HG03095 (cell line): ENCODE data around the gene DRG2.

ENCODE experiments used
- ATAC-seq: cut with Tn5 transposase; IDR thresholded peaks from one replicate; pipeline ENCODE4 v1.9.1; 2021; ENCODE audit warnings: moderate library complexity; ENCODE audit not compliant: unreplicated experiment

Gene DRG2

DNA sequence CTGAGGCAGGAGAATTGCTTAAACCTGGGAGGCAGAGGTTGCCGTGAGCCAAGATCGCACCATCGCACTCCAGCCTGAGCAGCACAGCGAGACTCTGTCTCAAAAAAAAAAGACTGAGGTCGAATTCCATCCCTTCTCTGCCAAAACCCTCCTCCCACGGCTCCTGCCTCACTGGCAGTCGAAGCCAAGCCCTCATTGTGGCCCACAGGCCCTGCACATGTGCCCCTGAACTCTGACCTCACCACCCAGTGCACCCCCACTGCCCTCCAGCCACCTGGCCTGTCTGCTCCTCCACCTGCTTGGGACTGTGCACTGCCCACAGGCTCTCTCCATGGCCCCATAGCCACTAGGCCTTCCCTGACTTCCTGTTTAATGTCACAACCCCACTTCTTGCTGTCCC, 27.8 kb downstream of the DRG2 start:
- no peak for ATAC-seq

DNA sequence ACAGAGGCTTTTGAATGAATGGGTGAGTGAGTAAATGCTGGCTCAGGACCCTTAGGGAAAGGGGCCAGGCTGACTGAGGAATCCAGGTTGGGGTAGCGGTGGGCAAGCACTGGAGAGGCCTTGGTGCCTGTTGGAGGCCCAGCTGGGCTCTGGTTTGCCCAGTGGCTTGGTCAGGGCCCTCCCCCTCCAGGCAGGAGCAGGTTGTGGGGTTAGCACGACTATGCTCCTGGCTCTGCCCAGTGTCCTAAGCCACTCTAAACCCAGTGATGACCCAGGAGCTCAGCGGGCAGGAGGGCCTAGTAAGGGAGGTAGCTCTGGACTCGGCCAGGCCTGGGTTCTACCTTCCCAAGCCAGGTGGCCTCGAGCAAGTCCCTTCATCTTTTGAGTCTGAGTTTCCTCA, 28.3 kb downstream of the DRG2 start:
- ATAC-seq = no peak

DNA sequence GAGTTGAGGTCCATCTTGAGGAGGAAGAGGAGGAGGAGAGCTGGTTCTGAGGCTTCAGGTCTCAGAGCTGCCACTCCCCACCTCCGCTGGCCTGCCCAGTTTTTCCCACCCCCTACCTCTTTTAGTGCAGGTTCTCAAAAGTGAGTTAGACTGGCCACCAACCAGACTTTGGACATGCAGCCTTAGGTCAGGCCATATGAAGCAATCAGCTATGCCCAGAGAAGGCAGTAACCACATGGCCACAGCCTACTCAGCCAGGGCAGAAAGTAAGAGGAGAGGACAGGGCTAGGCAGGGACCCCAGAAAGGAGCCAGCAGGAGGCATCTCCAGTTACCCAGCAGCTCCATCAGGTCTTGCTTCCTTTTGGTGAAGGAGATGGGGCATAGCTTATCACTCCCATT, 29.8 kb downstream of the DRG2 start:
- ATAC-seq = no peak

DNA sequence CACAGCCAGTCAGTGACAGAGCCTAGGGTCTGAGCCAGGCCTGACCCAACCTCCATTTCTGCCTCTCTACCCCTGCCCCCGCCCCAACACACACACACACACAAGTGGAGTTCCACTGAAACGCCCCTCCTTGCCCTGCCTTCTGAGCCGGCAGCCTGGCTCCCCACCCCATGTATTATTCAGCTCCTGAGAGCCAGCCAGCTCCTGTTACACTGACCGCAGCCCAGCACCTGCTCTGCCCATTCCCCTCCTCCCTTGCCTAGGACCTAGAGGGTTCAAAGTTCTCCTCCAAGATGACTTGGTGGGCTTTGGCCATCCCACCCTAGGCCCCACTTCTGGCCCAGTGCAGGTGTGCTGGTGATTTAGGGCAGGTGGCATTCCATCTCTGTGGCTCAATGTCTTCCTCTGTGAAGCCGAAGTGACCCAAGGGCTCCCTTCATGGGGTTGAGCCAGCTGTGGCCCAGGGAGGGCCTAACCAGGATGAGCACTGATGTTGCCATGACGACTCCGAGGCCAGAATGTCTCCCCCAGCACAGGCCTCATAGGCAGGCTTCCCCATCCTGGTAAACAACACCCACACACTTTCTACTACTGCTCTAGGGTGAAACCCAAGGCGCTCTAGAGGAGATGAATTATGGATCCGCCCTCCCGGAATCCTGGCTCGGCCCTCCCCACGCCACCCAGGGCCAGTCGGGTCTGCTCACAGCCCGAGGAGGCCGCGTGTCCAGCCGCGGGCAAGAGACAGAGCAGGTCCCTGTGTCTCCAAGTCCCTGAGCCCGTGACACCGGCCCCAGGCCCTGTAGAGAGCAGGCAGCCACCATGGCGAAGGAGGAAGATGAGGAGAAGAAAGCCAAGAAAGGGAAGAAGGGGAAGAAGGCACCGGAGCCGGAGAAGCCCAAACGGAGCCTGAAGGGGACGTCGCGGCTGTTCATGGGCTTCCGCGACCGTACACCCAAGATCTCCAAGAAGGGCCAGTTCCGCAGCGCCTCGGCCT, 30.5 kb downstream of the DRG2 start:
- no peak for ATAC-seq

DNA sequence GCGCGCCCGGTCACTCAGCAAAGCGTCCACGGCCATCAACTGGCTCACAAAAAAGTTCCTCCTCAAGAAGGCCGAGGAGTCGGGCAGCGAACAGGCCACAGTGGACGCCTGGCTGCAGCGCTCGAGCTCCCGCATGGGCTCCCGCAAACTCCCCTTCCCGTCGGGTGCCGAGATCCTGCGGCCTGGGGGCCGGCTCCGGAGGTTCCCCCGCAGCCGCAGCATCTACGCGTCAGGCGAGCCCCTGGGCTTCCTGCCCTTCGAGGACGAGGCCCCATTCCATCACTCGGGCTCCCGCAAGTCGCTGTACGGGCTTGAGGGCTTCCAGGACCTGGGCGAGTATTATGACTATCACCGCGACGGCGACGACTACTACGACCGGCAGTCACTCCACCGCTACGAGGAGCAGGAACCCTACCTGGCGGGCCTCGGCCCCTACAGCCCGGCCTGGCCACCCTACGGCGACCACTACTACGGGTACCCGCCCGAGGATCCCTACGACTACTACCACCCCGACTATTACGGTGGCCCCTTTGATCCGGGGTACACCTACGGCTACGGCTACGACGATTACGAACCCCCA, 31.5 kb downstream of the DRG2 start:
- ATAC-seq = no peak

DNA sequence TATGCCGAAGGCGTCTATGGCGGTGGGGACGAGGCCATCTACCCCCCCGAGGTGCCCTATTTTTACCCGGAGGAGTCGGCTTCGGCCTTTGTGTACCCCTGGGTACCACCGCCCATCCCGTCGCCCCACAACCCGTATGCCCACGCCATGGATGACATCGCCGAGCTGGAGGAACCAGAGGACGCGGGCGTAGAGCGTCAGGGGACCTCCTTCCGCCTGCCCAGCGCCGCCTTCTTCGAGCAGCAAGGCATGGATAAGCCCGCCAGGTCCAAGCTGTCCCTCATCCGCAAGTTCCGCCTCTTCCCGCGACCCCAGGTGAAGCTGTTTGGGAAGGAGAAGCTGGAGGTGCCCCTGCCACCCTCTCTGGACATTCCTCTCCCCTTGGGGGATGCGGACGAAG, 32.2 kb downstream of the DRG2 start:
- ATAC-seq = no peak

DNA sequence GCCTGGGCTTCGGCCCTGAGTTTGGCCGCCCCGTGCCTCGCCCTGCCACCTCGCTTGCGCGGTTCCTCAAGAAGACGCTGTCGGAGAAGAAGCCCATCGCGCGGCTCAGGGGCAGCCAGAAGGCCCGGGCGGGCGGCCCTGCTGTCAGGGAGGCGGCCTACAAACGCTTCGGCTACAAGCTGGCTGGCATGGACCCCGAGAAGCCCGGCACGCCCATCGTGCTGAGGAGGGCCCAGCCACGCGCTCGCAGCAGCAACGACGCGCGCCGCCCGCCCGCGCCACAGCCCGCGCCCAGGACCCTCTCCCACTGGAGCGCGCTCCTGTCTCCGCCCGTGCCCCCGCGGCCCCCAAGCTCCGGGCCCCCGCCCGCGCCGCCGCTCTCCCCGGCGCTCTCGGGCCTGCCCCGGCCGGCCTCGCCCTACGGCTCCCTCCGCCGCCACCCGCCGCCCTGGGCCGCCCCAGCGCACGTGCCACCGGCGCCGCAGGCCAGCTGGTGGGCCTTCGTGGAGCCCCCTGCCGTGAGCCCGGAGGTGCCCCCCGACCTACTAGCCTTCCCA, 32.8 kb downstream of the DRG2 start:
- no peak for ATAC-seq

DNA sequence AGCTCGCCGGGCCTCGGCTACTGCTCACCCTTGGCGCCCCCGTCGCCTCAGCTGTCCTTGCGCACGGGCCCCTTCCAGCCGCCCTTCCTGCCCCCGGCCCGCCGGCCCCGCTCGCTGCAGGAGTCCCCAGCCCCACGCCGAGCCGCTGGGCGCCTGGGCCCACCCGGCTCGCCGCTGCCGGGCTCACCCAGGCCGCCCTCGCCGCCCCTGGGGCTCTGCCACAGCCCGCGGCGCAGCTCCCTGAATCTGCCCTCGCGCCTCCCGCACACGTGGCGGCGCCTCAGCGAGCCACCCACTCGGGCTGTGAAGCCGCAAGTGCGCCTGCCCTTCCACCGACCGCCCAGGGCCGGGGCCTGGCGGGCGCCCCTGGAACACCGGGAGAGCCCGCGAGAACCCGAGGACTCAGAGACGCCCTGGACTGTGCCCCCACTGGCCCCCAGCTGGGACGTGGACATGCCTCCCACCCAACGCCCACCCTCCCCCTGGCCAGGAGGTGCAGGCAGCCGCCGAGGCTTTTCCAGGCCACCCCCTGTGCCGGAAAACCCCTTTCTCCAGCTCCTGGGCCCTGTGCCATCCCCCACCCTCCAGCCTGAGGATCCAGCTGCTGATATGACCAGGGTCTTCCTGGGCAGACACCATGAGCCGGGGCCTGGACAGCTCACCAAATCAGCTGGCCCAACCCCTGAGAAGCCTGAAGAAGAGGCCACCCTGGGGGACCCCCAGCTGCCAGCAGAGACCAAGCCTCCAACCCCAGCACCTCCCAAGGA, 33.6 kb downstream of the DRG2 start:
- no peak for ATAC-seq

DNA sequence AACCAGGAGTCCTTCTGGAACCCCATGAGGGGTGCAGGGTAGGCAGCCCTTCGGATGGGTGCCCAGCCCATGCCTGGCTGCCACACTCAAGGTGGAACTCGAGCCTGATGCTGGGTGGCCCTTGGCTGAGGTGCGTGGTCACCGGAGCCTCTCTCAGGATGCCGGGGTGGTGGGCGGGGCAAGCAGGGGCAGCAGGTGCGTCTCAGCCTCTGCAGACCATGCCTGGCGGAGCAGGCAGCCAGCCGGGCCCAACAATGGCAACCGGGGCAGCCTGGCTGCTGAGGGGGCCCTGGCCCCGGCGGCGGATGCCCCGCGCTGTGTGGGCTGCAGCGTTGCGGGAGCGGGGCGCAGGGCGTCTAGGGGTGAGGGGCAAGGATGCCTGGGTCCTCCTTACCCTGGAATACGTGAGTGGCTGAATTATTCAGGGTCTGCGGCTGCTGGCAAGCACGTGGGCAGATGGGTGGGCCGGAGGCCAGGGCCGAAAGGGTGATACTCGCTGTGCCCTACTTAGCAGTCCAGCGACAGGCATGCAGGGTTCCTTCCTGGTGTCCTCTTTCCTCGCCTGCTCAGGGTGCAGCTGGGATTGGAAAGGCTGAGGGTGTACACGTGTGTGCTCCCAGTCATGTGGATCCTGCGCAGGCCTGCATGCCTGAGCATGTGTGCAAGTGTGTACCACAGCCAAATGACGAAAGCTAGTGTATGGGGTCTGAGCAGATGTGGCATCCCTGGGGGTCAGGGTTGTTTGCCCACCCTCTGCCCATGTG, 35.4 kb downstream of the DRG2 start:
- ATAC-seq = no peak

DNA sequence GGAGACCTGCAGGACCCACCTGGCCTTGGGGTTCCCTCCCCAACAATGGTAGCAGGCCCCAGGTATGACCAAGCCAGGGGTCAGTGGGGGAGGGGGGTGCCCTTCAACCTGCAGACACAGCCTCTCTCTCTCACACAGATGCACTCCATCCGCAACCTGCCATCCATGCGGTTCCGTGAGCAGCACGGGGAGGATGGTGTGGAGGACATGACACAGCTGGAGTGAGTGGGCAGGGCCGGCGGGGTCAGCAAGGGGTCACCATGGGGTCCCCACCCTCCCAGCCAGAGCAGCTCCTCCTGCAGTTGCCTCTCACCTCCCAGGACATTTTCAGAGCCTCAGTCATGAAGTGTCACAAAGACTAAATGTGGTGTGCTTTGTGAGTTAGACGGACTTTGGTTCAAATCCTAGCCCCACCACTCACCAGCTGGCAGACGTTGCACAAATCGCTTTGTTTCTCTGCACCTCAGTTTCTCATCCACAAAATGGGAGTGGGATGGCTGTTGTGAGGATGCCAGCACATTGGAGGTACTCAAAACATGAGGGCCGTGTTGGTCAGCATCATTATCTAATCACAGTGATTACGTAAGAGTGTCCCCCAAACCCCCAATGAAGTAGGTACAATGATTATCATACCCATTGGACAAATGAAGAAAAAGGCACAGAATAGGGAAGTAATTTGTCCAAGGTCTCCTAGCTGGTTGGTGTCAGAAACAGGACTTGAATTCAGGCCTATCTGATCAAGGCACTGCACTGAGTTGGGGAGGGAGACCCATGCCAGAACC, 36.8 kb downstream of the DRG2 start:
- ATAC-seq = no peak

DNA sequence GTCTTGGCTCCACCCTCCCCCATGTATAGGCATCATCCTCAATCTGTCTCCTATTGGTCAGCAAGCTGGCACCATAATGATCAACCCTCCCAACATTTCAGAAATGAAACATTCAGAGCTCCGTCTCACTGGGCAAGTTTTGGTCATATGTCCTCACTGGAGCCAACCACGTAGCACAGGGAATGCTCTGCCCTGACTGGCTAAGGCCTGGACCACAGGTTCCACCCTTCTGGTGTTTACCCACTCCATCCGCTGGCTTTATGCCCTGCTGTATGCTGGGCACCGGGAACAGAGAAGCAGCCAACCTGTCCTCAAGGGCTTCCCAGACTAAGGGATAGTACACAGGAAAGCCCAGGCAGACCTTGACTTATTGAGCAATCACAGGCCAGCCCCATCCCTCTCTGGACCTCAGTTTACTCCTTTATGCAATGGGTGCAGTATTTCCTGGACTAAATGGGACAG, 41.3 kb downstream of the DRG2 start:
- ATAC-seq = no peak

DNA sequence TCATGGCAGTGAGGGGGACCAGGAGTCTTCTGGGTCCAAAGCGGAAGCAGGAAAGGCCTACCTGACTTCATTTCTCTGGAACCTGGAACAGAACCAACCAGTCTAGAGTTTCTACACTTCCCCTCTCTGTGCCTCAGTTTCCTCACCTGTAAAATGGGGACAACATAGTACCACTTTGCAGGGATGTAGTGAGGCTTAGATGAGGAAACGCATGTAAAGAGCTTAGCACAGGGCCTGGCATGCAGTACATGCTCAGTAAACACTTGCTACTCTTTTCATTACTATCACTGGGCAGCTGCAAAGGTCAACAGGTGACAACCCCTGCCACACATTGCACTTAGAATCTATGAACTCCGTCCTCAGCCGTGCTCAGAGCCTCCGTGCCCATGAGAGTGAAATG, 45.0 kb downstream of the DRG2 start:
- no peak for ATAC-seq

DNA sequence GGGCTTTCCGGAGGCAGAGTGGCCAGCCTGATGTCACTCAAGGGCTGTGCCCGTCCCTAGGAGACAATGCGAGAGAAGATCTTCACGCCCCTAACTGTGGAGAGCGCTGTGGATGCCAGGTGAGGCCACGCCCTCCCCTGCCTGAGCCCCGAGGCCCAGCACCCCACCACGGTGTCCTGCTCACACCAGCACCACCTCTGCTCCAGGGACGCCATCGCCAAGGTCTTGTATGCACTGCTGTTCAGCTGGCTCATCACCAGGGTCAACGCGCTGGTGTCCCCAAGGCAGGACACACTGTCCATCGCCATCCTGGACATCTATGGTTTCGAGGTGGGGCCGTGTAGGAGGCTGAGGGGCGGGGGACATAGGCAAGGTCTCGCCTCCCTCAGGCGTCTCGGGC, 48.6 kb downstream of the DRG2 start:
- no peak for ATAC-seq

DNA sequence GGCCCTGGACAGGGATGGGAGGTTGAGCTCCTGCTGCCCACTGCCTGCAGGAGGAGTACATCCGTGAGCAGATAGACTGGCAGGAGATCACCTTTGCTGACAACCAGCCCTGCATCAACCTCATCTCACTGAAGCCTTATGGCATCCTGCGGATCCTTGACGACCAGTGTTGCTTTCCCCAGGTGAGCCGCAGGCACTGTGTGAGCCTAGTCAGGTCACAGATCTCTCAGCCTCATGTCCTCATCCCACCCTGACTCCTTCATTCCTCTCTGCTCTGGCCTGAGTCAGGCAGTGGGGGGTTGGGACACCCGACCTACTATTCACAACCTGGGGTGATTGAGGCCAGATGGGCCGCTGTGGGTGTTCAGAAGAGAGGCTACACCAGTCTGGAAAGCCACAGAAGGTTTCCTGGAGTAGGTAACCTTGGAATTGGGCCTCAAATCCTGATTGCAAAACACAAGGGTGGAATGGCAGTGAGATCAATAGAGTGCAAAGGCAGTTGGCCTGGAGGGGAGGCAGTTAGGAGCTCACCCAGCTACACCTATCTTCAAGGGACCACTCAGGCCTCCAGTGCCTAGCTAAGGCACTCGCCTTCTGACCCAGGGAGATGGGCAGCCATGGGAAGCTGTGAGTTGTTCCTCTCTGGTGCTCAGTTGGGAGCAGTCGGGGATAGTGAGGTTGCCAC, 50.5 kb downstream of the DRG2 start:
- no peak for ATAC-seq

DNA sequence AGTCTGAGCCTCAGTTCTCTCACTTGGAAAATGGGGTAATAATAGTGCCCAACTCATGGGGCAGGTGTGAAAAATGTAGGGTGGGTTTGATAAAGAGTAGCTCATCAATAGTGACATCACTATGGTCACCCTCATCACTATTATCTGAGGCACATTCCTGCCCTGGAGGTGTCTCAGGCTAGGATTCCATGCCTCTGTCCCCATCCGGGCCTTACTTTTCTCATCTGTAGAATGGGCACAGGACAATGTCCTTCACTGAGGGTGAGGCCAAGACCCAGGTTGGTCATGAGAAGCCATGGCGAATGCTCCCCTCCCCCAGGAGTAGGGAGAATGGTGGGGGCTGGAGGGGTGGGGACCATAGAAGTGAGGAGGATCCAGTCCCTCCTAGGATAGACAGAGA, 51.3 kb downstream of the DRG2 start:
- no peak for ATAC-seq

DNA sequence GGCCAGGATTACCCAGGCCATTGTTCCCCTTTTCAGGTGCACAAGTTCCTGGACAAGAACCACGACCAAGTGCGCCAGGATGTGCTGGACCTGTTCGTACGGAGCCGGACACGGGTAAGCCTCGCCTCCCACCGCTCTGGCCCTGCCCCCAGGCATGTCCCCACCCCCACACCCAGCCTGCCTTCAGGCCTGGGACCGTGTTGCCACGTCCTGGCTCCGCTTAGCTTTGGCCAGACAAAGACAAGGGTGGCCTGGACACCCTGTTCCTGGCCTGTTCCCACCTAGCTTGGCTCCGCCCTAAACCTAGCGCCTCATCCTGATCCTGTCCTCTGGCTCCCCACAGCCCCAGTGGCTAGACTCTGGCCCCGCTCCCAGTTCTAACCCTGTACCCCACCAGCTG, 51.8 kb downstream of the DRG2 start:
- no peak for ATAC-seq

DNA sequence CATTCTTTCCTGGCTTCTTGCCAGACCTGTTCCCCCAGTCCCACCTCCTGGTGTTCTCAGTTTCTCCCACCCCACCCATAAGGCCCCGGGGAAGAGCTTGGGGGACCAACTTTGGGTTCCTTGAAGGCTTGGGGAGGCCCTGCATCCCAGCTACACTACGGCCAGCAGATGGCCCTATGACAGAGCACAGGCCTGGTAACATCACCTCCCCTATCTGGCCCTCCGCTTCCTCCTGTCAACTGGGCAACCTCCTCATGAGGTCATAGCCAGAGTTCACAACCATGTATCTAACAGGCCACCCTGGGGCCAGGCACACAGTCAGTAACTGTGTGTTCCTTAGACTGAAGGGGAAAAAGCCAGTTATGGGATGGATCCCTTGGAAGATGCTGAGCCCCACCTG, 52.2 kb downstream of the DRG2 start:
- no peak for ATAC-seq

DNA sequence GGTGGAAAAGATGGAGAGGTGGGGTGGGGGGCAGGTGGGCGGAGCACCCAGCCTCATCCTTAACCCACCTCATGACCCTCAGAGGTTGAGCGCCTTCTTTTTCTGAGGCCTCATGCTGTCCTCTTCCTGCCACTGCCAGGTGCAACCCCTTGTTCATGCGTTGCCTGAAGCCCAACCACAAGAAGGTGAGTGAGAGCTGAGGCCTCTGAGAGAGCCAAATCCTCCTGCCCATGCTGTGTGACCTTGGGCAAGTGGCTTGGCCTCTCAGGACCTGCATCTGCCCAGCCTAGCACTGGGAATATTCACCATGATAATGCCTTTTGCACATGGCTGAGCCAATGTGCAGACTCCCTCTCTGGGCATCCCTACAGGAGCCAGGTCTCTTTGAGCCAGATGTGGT, 52.9 kb downstream of the DRG2 start:
- no peak for ATAC-seq

DNA sequence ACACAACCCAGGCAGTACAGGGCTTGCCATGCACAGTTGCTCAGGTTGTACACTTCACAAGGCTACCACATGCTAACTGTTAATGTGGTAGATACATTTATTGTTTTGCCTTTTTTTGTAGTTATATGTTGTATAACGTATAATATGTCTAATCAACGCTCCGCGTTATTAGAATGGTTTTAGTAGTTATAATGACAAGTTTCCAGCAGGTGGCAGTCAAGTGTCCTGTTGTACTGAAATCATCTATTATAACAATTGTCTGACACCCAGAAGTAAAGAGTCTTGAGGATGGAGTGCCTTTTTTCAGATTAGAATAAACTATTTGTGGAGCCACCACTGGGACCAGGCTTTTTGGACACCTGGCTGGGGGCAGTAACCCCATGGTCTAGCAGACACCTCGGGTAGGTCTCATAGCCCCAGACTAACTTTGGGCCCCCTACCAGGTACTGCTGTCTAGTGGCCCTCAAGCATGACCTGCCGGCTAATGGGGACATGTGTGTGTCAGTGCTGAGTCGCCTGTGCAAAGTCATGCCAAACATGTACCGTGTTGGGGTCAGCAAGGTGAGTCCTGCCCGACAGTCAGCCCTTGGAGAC, 53.6 kb downstream of the DRG2 start:
- no peak for ATAC-seq
